ENCODE data around the gene UBAP2. TPM values are rescaled to one million over a fixed set of nuclear protein-coding genes. Genes with fewer than 3 reads are reported as not detected.
A peak's percentile ranks its signal among the peaks of the same experiment; 100 is the strongest.

UBAP2 gene
- total RNA-seq, 6 experiments from 2014 or later = 9.5 to 15.9 (median 11.4) TPM

DNA sequence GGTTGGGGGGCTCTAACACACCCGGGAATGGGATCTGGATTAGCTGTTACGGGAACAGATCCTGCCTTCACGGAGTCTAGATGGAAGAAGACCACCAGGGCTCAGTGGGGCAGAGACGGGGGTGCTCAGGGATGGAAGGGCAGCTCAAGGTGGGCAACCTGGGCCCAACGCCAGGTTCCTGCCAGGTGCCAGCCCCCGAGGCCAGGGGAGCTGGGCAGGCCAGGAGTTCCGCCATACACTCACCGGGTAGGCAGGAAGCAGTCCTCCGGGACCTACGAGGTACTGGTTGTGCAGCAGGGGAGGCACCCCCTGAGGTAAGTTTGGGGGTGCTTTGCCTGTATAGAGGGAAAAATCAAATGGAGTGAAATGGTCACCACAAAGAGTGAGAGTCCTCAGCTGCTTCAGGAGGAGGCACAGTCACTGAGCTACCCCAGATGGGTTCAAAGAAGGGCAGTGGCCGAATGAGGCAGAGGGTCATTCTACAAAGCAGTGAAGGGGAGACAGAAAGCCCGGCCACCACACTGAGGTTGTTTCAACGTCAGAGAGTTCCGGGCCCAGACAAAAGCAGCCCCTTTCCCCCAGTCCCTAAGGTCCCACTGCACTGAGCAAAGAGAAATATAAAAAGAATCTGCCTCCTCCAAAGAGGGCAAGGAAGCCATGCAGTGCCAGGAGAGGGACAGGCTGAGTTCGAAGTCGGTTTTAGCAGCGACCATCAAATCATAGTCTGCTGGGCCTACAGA lies 121.8 kb downstream of the UBAP2 start:
- WGBS (ENCODE audit: insufficient coverage, low coverage, low lambda C conversion rate, missing lambda C conversion rate) = 89% methylated on average over 7 of the region's 17 CpGs
- intact Hi-C loops (cut with DNase I) = no loop called here
- H3K4me3 ChIP-seq = no peak overlapping the region
- DNase-seq (no peak), ATAC-seq (no peak)
- H3K27me3 ChIP-seq = no peaks in the 10 kb centered on the region
- H3K27ac ChIP-seq = no peak overlapping the region
- TF ChIP-seq, protein P1, sequence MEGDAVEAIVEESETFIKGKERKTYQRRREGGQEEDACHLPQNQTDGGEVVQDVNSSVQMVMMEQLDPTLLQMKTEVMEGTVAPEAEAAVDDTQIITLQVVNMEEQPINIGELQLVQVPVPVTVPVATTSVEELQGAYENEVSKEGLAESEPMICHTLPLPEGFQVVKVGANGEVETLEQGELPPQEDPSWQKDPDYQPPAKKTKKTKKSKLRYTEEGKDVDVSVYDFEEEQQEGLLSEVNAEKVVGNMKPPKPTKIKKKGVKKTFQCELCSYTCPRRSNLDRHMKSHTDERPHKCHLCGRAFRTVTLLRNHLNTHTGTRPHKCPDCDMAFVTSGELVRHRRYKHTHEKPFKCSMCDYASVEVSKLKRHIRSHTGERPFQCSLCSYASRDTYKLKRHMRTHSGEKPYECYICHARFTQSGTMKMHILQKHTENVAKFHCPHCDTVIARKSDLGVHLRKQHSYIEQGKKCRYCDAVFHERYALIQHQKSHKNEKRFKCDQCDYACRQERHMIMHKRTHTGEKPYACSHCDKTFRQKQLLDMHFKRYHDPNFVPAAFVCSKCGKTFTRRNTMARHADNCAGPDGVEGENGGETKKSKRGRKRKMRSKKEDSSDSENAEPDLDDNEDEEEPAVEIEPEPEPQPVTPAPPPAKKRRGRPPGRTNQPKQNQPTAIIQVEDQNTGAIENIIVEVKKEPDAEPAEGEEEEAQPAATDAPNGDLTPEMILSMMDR (IDR thresholded peaks at IDR 0.05) = no peak
- no peak for TF ChIP-seq POLR2A (IDR thresholded peaks at IDR 0.05)
- no peaks in the 10 kb centered on the region for H3K9me3 ChIP-seq
- H3K36me3 ChIP-seq = peaks cover 0 to 52% (median 15%) of the 10 kb centered on the region in 4 donors
- H3K4me1 ChIP-seq = peaks cover 0 to 12% (median 0%) of the 10 kb centered on the region in 4 donors

DNA sequence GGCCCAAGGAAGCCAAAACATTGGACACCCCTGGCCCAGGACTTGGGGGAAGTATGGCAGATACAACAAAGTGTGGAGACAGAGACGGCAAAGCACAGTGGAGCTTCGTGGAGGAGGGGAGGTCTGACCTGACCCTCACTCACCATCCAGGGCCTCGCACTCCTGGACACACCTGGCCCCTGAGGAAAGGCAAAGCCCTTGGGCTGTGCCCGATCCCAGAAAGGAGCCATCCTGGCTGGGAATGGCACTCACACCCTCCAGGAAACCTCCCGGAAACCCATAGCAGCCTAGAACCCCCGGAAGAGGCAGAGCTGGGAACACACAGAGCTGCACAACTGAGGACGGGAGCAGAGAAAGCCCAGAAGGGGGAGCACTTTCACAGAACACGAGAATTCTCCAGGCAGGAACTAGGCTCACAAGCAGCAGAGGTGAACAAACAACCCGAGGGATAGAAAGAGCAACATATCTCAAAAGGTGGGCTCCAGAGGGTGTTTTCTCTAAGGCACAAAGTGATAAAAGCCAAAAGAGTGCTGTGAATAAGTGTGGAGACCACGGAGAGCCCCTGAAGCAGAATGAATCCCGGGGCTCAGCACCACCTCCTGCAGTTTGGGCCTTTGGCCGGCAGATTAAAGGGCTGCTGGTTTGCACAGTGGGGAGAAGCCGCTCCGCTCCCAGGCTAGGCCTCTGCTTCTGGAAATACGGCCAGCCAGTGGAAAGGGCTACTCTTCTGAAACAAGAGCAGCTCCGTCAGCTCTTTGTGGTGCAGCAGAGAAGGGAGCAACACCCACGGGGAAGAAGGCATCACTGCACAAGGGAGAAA lies 123.5 kb downstream of the UBAP2 start:
- no peak overlapping the region for H3K4me3 ChIP-seq
- TF ChIP-seq, protein P1 (IDR thresholded peaks at IDR 0.05) = peak; percentile 46 to 62 (median 54)
- no peak for TF ChIP-seq POLR2A (IDR thresholded peaks at IDR 0.05)
- no peaks in the 10 kb centered on the region for H3K27me3 ChIP-seq
- no peak overlapping the region for H3K27ac ChIP-seq
- peak; percentile 60 to 73 (median 66) for ATAC-seq
- peaks cover 0 to 56% (median 16%) of the 10 kb centered on the region in 4 donors for H3K36me3 ChIP-seq
- DNase-seq = peak in 1 of 3 donors; percentile 60
- 41% methylated on average over 11 of the region's 17 CpGs for WGBS (ENCODE audit: insufficient coverage, low coverage, low lambda C conversion rate, missing lambda C conversion rate)
- intact Hi-C loops (cut with DNase I) = no loop called here
- no peaks in the 10 kb centered on the region for H3K9me3 ChIP-seq
- H3K4me1 ChIP-seq = peaks cover 0 to 12% (median 0%) of the 10 kb centered on the region in 4 donors

DNA sequence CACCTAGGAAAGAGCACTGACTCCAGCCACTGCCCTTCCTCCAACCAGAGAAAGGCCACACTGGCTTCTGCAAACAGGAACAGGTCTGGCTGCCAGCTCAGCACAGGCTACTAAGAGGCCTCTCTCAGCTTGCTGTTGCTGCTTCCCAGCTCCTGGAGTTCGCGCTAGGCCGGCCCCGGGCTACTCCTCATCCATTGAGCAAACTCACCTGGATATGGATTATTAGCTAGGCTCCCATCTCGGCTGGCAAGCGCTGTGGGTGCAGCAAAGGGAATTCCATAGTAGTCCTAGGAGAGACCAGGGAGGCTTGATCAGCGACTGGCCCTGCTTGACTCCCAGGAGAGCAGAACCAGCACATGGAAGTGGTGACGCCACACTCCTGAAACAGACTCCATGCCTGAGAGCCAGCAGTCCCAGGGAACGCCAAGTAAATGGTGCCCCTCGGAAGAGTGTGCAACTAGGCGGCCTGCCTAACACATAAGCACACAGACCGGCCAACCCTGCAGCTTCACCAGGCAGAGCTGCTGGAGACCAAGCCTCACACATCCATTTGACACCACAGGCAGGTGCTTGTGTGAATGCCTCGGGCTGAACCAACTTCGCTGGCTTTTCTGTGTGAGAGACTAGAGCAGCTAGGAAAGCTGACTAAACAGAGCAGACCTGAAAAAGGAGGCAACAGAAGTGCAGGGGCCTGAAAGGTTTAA lies 124.5 kb downstream of the UBAP2 start:
- no peaks in the 10 kb centered on the region for H3K9me3 ChIP-seq
- ATAC-seq = peak; percentile 40 to 72 (median 64)
- 100% methylated on average over 2 of the region's 14 CpGs for WGBS (ENCODE audit: insufficient coverage, low coverage, low lambda C conversion rate, missing lambda C conversion rate)
- peak in 2 of 3 donors; percentile 39 to 63 for DNase-seq
- H3K27me3 ChIP-seq = no peaks in the 10 kb centered on the region
- TF ChIP-seq POLR2A (IDR thresholded peaks at IDR 0.05) = no peak
- TF ChIP-seq, protein P1 (IDR thresholded peaks at IDR 0.05) = no peak
- H3K4me1 ChIP-seq = peaks cover 0 to 12% (median 0%) of the 10 kb centered on the region in 4 donors
- H3K27ac ChIP-seq = no peak overlapping the region
- peaks cover 0 to 65% (median 16%) of the 10 kb centered on the region in 4 donors for H3K36me3 ChIP-seq
- intact Hi-C loops (cut with DNase I) = no loop called here
- no peak overlapping the region for H3K4me3 ChIP-seq

DNA sequence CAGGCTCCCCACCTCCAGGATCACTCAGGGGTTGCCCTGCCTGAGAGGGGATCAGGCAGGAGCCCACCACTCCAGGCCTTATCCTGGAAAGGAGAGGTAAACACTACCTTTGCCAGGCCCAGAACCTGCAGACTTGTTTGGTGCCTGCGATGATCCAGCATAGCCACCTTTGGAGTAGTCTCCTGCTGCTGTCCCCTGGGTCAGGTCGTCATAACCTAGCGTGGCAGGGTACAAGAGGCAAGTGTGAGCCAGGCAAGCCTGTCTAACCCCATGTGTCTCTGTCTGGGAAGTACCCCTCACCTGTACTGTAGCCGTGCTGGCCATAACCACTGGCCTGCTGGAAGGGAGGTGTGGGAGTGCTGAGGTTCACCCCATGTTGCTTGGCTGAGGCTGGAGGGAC lies 125.6 kb downstream of the UBAP2 start:
- H3K9me3 ChIP-seq = no peaks in the 10 kb centered on the region
- H3K4me3 ChIP-seq = no peak overlapping the region
- intact Hi-C loops (cut with DNase I) = no loop called here
- H3K27me3 ChIP-seq = no peaks in the 10 kb centered on the region
- no peak overlapping the region for H3K27ac ChIP-seq
- WGBS (ENCODE audit: insufficient coverage, low coverage, low lambda C conversion rate, missing lambda C conversion rate) = 100% methylated on average over 1 of the region's 4 CpGs
- H3K36me3 ChIP-seq = peaks cover 0 to 69% (median 18%) of the 10 kb centered on the region in 4 donors
- peak in 1 of 4 donors; percentile 1 for ATAC-seq
- DNase-seq = no peak
- H3K4me1 ChIP-seq = peaks cover 0 to 12% (median 0%) of the 10 kb centered on the region in 4 donors
- TF ChIP-seq, protein P1 (IDR thresholded peaks at IDR 0.05) = no peak
- TF ChIP-seq POLR2A (IDR thresholded peaks at IDR 0.05) = no peak
